GM13976 (cell line): Measurements from ENCODE around the gene LSM7.
A peak's percentile ranks its signal among the peaks of the same experiment; 100 is the strongest.

Source experiments
- DNase-seq: peaks from one replicate; pipeline ENCODE4 v3.0.0; 2012; ENCODE audit warnings: low spot score
- in situ Hi-C: fragments of 300-500 bp; cut with MboI; formaldehyde crosslinking; loops from one replicate; pipeline ENCODE4 v1.12.0; 2022; ENCODE audit warnings: low sequenced_read_pairs, mixed read lengths, inconsistent platforms; ENCODE audit not compliant: unreplicated experiment
- TF ChIP-seq, protein P1 (sequence below): IDR thresholded peaks from 2 replicates; pipeline ENCODE4 v1.5.1; 2012; ENCODE audit warnings: borderline replicate concordance, mild to moderate bottlenecking; ENCODE audit not compliant: insufficient read depth; ENCODE audit errors: extremely low read depth, missing control alignments, control extremely low read depth

LSM7 gene

DNA sequence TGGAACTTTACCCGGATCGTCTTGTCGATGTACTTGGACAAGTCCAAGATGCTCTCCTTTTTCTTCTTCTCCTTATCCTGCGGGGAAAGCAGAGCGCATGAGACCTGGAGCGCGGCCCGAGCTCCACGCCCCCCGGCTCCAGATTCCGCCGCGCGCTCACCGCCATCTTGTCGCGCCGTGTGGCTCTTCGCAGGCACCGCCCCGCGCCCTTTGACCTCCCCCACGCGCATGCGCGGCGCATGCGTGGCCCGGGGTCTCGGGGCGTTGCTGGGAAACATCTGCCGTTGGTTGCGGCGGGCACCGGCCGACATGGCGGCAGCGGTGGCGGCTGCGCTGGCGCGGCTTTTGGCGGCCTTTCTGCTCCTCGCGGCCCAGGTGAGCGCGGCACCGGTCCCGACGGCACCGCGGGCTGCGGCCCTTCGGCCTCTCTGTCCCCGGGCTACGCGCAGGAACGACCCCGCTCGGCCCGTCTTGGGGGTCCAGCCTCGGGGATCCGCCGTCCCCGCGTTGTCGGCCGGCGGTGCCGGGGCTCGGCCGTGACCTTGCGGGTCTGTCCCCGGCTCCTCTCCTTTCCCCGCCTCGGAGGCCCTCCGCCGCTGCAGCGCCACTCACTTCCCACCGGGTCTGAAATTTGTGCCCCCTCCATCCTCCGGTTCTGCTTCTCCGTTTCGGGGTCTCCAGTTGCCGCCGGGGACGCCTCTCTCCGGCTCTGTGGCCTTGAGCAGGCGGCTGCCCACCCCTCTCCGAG is at the start of gene LSM7, which contains the start of gene SPPL2B:
Gene LSM7 (minus strand): TSS at position 186 of the 748 bp plus-strand sequence. CDS start 20 bp downstream, at position 166.
Gene SPPL2B (plus strand): TSS at position 284 of the 748 bp plus-strand sequence. CDS start 26 bp downstream, at position 310.
- DNase-seq: peak; percentile 99
- in situ Hi-C loops: no loop called here
- TF ChIP-seq, protein P1, sequence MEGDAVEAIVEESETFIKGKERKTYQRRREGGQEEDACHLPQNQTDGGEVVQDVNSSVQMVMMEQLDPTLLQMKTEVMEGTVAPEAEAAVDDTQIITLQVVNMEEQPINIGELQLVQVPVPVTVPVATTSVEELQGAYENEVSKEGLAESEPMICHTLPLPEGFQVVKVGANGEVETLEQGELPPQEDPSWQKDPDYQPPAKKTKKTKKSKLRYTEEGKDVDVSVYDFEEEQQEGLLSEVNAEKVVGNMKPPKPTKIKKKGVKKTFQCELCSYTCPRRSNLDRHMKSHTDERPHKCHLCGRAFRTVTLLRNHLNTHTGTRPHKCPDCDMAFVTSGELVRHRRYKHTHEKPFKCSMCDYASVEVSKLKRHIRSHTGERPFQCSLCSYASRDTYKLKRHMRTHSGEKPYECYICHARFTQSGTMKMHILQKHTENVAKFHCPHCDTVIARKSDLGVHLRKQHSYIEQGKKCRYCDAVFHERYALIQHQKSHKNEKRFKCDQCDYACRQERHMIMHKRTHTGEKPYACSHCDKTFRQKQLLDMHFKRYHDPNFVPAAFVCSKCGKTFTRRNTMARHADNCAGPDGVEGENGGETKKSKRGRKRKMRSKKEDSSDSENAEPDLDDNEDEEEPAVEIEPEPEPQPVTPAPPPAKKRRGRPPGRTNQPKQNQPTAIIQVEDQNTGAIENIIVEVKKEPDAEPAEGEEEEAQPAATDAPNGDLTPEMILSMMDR: no peak

DNA sequence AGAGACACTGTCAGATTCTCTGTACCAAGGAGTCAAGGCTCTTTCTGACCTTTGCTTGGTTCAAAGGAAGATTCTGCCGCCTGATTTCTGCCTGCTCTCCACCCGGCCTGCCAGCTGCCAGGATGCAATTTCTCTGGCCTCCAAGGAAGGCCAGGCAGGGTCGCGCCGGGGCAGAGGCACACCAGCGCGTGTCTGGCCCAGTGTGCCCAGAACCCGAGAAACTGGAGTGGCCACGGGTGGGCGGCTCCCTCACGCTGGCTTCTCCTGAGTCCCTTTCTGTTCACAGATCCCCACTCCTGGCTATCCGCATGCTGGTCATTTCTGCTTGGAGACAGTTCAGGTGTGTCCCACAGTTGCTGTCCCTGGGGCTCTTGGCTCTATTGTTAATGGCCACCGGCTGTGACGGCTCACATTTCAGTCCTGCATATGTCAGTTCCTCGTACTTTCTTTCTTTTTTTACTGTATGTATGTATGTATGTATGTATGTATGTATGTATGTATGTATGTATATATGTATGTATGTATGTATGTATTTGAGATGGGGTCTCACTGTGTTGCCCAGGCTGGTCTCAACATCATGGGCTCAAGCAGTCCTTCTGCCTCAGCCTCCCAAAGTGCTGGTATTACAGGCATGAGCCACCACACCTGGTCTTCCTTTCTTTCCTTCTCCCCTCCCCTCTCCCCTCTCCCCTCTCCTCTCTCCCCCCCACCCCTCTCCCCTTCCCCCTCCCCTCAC is 48.6 kb upstream of the LSM7 start:
- TF ChIP-seq, protein P1: no peak
- in situ Hi-C loops: no loop called here
- no peak for DNase-seq

DNA sequence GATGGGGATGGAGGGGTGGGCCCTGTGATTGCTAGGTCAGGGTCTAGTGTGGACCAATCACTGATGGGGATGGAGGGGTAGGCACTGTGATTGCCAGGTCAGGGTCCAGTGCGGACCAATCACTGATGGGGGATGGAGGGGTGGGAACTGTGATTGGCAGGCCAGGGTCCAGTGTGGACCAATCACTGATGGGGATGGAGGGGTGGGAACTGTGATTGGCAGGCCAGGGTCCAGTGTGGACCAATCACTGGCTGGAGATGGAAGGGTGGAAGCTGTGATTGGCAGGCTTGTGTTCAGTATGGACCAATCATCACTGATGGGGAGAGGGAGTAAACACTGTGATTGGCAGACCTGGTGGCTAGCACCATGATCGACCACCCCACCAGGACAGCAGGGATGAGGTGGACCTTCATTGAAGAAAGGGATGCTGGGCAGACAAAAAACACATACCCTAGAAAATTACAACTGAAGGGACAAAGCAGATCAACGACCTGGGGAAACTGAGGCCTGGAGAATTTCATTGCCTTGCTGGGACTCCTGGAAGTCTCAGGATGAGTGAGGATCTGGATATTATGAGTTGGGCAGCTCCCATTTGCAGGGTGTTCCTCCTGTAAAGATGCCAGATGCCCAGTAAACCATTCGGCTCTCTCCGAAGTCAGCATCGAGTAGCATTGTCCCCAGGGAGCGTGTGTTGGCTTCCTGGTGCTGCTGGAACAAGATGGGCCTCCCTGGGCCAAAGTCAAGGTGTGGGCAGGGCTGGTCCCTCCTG is 47.2 kb upstream of the LSM7 start:
- TF ChIP-seq, protein P1: no peak
- no peak for DNase-seq
- in situ Hi-C loops: no loop called here

DNA sequence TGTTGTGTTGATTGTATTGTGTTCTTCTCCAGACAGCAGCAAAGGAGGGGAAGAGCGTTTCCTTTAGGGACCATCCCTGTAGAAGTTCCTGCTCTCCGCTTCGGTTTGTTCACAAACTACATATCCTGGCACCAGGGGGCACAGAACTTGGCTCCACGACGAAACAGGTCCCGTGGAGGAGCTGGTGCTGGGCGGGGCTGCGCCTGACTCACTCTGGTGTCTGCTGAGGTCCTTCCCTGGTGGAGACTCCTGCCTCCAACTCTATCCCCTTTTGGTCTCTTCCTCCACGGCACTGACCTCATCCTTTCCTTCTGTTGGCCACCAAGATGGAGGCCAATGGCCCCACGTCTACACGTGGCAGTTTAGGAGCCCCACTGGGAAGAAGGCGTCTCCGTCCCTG is 46.4 kb upstream of the LSM7 start:
- DNase-seq: no peak
- TF ChIP-seq, protein P1: no peak
- in situ Hi-C loops: no loop called here

DNA sequence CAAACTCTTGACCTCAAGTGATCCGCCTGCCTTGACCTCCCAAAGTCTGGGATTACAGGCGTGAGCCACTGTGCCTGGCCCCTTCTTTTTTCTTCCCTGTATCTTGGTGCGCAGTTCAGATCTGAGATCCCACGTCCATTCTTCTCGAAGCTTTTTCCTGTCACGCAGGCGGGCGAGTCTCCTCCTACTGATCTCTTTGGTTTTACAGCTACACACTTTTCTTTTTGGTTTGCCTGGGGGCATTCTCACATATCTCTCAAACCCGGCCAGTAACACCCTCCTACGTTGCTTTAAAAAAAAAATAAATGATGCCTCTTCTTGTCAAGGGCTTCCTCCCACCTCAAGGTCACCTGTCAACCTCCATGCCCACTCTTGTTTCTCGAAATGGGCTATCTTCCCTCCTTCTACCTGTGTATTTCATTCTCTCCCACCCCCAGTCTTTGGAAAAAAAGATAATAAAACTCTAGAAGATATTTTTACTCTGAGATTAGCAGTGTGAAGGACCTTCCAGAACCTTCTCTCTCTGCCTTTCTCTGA is 43.8 kb upstream of the LSM7 start:
- no peak for DNase-seq
- TF ChIP-seq, protein P1: no peak
- in situ Hi-C loops: no loop called here

DNA sequence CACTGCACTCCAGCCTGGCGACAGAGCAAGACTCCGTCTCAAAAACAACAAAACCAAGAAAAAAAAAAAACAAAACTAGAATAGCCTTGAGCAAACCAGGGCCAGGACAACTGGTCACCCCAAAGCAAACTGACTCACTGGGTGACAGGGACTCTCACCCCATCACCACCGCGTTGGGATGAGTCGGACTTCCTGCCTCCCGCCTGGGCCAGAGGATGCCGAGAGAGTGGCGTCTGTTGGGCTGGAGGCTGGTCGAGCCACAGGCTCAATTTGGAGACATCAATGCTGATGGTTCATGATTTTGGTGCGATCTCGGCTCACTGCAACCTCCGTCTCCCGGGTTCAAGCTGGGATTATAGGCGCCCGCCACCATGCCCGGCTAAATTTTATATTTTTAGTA is 43.3 kb upstream of the LSM7 start:
- in situ Hi-C loops: no loop called here
- DNase-seq: no peak
- TF ChIP-seq, protein P1: no peak
